Kidney (tissue), 14 donors: Measurements from ENCODE around the gene TPP1. TPM values are rescaled to one million over a fixed set of nuclear protein-coding genes. Genes with fewer than 3 reads are reported as not detected.
A peak's percentile ranks its signal among the peaks of the same experiment; 100 is the strongest.

Experiments used
- DNase-seq, 5 donors: peaks; one replicate each; pipeline ENCODE4 v3.0.0-alpha.2; 2013 to 2020
- FAIRE-seq: peaks from 2 replicates; lab custom pipeline; 2012; peaks lifted over from hg19 to GRCh38; lab: Jason Lieb, UNC
- H3K27ac ChIP-seq, 2 donors: one replicate each; pipeline ENCODE4 v1.7.0; 2013; ENCODE audit warnings: low read depth in 2 of 2, low read length in 2 of 2, inconsistent platforms in 1 of 2
- H3K27me3 ChIP-seq: one replicate; pipeline ENCODE4 v1.7.1; 2013; ENCODE audit warnings: low read length, inconsistent platforms; ENCODE audit not compliant: control insufficient read depth, insufficient read depth
- H3K36me3 ChIP-seq, 3 donors: one replicate each; pipeline versions ENCODE4 v1.7.0 to v1.7.1; 2013; ENCODE audit warnings: low read length in 3 of 3, control low read depth in 1 of 3, inconsistent platforms in 1 of 3; ENCODE audit not compliant: insufficient read depth in 3 of 3, control insufficient read depth in 2 of 3
- H3K4me1 ChIP-seq, 3 donors: one replicate each; pipeline versions ENCODE4 v1.7.0 to v1.7.1; 2013; ENCODE audit warnings: low read length in 3 of 3, inconsistent platforms in 1 of 3, low read depth in 1 of 3; ENCODE audit not compliant: control insufficient read depth in 2 of 3, insufficient read depth in 2 of 3
- H3K4me3 ChIP-seq, 3 donors: one replicate each; pipeline versions ENCODE4 v1.7.0 to v1.8.1; 2013; ENCODE audit warnings: low read length in 3 of 3, control low read depth in 1 of 3, inconsistent platforms in 1 of 3
- H3K9ac ChIP-seq, 3 donors: one replicate each; pipeline versions ENCODE4 v1.7.0 to v1.7.1; 2013; ENCODE audit warnings: low read length in 3 of 3, control low read depth in 1 of 3, inconsistent platforms in 1 of 3
- H3K9me3 ChIP-seq, 3 donors: one replicate each; pipeline versions ENCODE4 v1.7.0 to v1.7.1; 2013; ENCODE audit warnings: low read length in 3 of 3, control low read depth in 1 of 3, inconsistent platforms in 1 of 3; ENCODE audit not compliant: control insufficient read depth in 2 of 3, insufficient read depth in 1 of 3
- CTCF ChIP-seq: IDR thresholded peaks from 3 replicates; pipeline ENCODE4 v1.5.1; 2012; ENCODE audit warnings: mild to moderate bottlenecking, moderate library complexity, borderline replicate concordance; ENCODE audit not compliant: insufficient read depth; ENCODE audit errors: extremely low read depth
- intact Hi-C: fragments of 100-400 bp; cut with DNase I; formaldehyde crosslinking; loops from one replicate; pipeline ENCODE4 v1.11.1; 2022
- polyA plus RNA-seq: library from polyadenylated mRNA; stranded (reverse); fragments of 350-450 nt; fragmentation: Illumina TruSeq; extraction: RNeasy Lipid Tissue Mini Kit (QIAGEN cat#74804); gene quantifications from one replicate; pipeline ENCODE4 v1.2.3, GENCODE V29; 2014; ENCODE audit warnings: low read depth, low replicate concordance; ENCODE audit not compliant: insufficient read depth
- total RNA-seq: library from RNA; stranded (reverse); fragmentation: NEBNext Ultra II Directional; extraction: Animal tissue kit (Norgen Biotek cat#: 25700); gene quantifications from one replicate; pipeline ENCODE4 v1.2.1, GENCODE V29; 2021
- donor health status: control.
- donor health status: control.
- donor health status: control.
- donor health status: control.
- donor health status: control.
- donor health status: DM: yes; HTN: yes; CAD: no.
- donor health status: Normal renal cell carcinoma (clear cell type).

TPP1 gene
- total and polyA plus RNA-seq, 2 donors from 2014 or later, result 84.2 to 115 TPM

DNA sequence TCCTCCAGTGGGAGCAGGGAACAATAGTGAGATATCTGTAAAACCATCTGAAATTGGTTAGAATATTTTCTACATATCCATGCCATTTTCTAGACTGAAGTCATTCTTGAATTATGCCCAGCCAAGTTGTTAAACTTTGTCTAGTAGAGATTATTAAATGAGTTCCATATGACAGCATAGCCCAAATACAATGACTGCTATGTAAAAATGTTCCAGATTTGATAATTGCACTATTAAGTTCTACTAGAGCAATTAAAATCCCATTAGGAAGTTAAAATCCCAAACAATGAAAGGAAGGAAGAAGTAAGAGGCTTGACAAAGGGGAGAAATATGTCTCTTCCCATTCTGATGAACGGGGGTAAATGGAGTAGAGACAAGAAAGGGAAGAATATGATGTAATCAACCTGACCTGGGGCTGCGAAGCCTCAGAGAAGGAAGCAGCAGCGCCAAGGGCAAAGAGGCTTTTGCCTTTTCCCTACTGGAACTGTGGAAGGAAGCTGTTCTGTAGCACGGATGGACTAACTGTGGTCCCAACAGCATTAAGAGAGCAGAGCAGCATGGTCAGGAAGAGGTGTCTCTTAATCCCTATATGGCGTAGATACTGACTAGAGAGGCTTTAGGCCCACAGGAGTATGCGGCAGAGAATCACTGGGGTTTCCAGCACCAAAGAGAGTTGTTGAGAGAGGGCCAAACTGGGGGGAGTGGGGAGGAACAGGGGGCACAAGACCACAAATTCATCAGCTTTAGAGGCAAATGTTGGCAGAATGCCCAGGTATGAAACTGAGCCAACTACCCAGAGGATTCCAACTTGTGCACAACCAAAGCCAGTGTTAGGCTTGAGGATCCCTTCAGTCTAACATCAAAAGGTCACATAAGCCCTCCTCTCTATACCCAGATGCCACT lies 42.5 kb downstream of the TPP1 start:
- FAIRE-seq, result no peak
- Histone ChIP-seq H3K27ac (no peak overlapping the region), H3K27me3 (no peaks in the 10 kb centered on the region), H3K4me3 (no peak overlapping the region), H3K4me1 (peaks cover 0 to 6% (median 0%) of the 10 kb centered on the region in 3 donors), H3K9ac (no peak overlapping the region), H3K36me3 (no peaks in the 10 kb centered on the region), H3K9me3 (no peaks in the 10 kb centered on the region)
- no peak for TF ChIP-seq CTCF
- intact Hi-C loops, result no loop called here
- DNase-seq, result peak in 2 of 5 donors; percentile 36 to 56

GRCh38 chr11:6574816-6575715 lies 44.2 kb downstream of the TPP1 start:
- DNase-seq (no peak), FAIRE-seq (no peak)
- H3K9ac ChIP-seq, result no peak overlapping the region
- H3K9me3 ChIP-seq, result no peaks in the 10 kb centered on the region
- TF ChIP-seq CTCF, result no peak
- peaks cover 0 to 6% (median 0%) of the 10 kb centered on the region in 3 donors for H3K4me1 ChIP-seq
- intact Hi-C loops, result no loop called here
- H3K4me3 ChIP-seq, result no peak overlapping the region
- no peaks in the 10 kb centered on the region for H3K27me3 ChIP-seq
- H3K27ac ChIP-seq, result no peak overlapping the region
- H3K36me3 ChIP-seq, result no peaks in the 10 kb centered on the region

GRCh38 chr11:6572215-6572614 lies 47.0 kb downstream of the TPP1 start:
- intact Hi-C loops, result no loop called here
- Histone ChIP-seq H3K27me3 (no peaks in the 10 kb centered on the region), H3K9ac (no peak overlapping the region), H3K4me3 (no peak overlapping the region), H3K9me3 (no peaks in the 10 kb centered on the region), H3K27ac (no peak overlapping the region), H3K36me3 (no peaks in the 10 kb centered on the region), H3K4me1 (peaks cover 0 to 15% (median 0%) of the 10 kb centered on the region in 3 donors)
- DNase-seq (no peak), FAIRE-seq (no peak)
- no peak for TF ChIP-seq CTCF
